ENCODE measurements around the gene KCNS1.

KCNS1 gene

DNA sequence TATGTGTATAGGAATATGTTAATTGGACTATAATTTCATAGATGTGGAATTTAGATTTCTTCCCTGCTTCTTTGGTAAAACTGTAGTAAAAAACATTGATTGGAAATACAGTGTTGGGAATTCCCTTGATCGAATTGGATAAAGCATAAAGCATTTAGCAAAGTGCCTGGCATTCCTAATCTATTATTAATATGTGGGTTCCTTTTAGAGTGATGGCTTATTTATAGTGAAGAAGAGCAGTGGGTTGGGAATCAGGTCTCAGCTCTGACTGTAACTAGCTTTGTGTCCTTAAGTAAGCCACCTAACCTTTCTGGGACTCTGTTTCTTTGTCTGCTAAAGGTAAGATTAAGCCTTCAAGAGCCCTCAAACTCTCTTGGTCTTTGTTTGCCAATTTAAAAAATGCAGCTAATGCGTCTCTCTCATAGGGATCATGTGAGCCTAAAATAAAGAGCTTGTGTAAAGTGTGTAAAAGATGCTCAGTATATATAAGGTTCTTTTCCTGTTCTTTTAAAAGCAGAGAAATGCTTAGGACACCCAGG, 53.3 kb downstream of the KCNS1 start:
- no peak for DNase-seq (ENCODE audit: low read depth)

DNA sequence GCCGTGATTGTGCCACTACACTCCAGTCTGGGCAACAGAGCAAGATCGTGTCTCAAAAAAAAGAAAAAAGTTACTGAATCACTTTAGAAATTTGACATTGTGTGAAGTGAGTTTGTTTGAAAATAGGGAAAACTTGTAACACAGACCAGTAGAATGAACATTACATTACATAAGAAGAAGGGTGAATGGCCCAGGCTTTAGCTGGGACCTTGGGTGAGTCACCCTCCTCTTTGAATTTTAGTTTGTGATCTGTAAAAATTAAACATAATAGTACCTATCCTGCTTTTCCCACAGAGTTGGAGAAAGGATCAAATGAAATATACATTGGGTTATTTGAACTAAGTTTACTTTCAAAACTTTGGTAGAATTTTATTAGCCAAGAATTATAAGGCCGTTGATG, 56.3 kb downstream of the KCNS1 start:
- no peak for DNase-seq (ENCODE audit: low read depth)

DNA sequence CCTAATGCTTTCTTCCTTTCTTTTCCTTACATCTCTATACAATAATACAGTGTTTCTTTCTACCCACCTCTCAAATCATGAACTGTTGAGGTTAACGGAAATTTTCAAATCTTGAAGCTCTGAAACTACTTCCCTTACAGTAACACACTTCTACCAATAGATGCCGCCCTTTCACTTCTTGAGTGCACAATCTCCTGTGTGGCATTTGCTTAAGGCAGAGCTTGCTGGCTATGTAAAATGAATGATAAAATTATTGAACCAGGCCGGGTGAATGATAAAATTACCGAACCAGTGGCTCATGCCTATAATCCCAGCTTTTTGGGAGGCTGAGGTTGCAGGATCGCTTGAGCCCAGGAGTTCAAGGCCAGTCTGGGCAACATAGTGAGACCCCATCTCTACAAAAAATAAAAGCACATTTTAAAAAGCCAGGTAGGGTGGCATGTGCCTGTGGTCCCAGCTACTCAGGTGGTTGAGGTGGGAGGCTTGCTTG, 56.8 kb downstream of the KCNS1 start:
- DNase-seq (ENCODE audit: low read depth), result peak; percentile 30

DNA sequence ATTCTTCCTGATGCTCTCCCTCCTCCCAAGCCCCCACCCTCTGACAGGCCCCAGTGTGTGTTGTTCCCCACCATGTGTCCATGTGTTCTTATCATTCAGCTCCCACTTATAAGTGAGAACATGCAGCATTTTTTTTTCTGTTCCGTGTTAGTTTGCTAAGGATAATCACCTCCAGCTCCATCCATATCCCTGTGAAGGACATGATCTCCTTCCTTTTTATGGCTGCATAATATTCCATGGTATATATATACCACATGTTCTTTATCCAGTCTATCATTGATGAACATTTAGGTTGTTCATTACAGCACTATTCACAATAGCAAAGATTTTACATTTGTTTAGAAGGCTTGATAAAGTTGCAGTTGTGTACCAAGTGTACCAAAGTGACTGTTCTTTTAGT, 57.9 kb downstream of the KCNS1 start:
- no peak for DNase-seq (ENCODE audit: low read depth)
